ENCODE data around the gene MUC15. TPM values are rescaled to one million over a fixed set of nuclear protein-coding genes. Genes with fewer than 3 reads are reported as not detected.
"Not testable (repeated sequence)": the region's sequence is repeated elsewhere in the genome, so short reads cannot be mapped to it uniquely, and the experiment has no call there.

MUC15 gene
- total RNA-seq, 1 experiment from 2014 or later, result not detected

DNA sequence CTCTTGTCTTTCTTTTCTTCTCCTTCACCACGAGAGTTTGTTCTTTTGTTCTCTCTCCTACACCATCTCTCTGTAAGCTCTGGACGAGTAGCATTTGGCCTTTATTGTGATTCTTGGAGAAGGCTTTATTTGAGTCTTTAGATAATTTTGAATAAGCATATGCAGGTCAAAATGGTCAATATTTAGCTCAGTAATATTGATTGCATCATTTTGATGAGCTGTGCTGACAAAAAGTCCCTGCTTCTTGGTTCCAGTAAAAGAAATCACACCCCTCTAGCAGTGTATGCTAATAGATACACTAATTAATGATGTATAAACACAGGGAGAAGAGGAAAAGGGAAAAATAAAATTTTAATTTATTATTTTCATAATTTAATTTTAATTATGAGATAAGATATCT lies 25.8 kb upstream of the MUC15 start (continued):
- TF ChIP-seq, protein P1, sequence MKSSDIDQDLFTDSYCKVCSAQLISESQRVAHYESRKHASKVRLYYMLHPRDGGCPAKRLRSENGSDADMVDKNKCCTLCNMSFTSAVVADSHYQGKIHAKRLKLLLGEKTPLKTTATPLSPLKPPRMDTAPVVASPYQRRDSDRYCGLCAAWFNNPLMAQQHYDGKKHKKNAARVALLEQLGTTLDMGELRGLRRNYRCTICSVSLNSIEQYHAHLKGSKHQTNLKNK (CRISPR knock-in tag; IDR thresholded peaks at IDR 0.05), result no peak

DNA sequence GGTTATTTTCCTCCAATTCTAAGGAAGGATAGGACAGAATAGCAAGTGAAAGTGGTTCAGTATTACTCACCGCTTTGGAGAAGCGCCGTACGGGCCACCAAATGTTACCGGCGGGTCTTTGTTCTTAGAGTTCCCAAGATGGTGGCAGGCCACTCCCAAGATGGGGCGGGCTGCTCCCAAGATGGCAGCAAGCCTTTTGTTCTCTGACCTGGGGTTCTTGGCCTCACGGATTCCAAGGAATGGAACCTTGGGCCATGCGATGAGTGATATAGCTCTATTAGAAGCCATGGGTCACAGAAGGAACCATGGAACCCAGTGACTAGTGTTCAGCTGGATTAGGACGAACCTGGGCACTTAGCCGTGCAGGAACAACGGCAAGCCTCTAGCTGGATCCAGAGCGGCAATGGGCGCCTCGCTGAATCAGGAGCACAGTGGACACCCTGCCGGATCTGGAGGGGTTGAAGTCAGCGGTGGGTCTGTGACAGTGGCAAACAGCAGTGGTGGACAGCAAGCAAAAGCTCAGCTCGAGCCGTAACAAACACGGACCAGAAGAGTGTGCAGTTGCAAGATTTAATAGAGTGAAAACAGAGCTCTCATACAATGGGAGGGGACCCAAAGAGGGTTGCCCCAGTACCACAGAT lies 25.1 kb upstream of the MUC15 start:
- H3K27me3 Mint-ChIP-seq (ENCODE audit: low read depth); POLR2A ChIA-PET; DNase-seq (ENCODE audit: low spot score); H3K9me3 Mint-ChIP-seq; H3K27ac Mint-ChIP-seq; H3K36me3 Mint-ChIP-seq; H3K4me3 Mint-ChIP-seq; CTCF ChIA-PET; ATAC-seq: not testable (repeated sequence)
- peaks cover 10% of the 10 kb centered on the region; the same call in 1 of the 2 replicates for H3K4me1 Mint-ChIP-seq

DNA sequence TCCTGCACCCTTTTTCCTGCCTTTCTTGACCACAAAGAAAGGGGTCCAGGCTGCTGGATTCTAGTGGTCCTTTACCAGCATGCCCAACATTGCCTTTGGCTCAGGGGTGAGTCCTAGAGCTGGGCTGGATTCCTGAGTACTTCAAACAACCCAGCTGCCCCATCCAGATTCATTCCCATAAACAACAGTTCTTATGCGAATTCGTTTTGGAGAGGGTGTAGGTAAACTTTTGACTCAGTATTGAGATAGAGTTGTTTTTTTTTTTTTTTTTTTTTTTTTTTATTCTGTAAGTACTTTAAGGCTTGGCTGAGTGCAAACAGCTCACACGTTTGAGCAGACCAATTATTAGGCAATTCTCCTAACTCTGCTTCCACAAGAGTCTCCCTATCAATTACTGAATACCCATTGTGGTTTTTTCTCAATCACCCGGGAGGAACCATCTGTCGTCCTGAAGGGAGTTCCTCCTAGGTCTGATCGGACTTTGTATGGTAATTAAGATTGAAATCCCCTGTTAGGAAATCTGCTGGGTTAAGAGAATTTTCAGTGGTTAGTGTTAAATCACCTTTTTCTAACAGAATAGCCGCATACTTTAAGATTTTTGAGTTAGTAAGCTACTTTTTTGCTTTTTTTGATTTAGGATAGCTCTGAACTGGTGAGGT lies 23.3 kb upstream of the MUC15 start:
- H3K36me3 Mint-ChIP-seq; H3K4me1 Mint-ChIP-seq; H3K4me3 Mint-ChIP-seq; POLR2A ChIA-PET; H3K27ac Mint-ChIP-seq; CTCF ChIA-PET; DNase-seq (ENCODE audit: low spot score); ATAC-seq; H3K27me3 Mint-ChIP-seq (ENCODE audit: low read depth): not testable (repeated sequence)
- H3K9me3 Mint-ChIP-seq, result peaks cover 19% of the 10 kb centered on the region

DNA sequence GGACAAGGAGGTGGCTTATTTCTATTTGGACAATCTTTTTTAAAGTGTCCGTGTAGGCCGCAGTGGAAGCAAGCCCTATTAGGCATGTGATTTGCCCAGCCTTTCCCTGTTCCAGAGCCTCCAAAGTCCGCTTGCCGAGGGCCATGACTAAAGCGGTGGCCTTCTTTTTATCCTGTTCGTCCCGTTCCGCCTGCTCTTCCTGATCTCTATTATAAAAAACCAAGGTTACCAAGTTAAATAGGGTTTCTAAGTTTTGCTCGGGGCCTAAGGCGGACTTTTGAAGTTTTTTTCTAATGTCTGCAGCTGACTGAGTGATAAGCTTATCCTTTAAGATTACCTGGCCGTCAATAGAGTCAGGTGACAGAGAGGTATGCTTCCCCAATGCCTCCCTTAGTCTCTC lies 21.6 kb upstream of the MUC15 start:
- Mint-ChIP-seq H3K27ac (no peak overlapping the region), H3K4me3 (no peak overlapping the region), H3K4me1 (peaks cover 8% of the 10 kb centered on the region; the same call in 1 of the 2 replicates), H3K36me3 (no peaks in the 10 kb centered on the region; the same call in 1 of the 2 replicates), H3K27me3 (ENCODE audit: low read depth) (no peaks in the 10 kb centered on the region; the same call in 1 of the 2 replicates), H3K9me3 (peaks cover 23% of the 10 kb centered on the region)
- DNase-seq (ENCODE audit: low spot score) (no peak), ATAC-seq (no peak)
- TF ChIP-seq, protein P2, sequence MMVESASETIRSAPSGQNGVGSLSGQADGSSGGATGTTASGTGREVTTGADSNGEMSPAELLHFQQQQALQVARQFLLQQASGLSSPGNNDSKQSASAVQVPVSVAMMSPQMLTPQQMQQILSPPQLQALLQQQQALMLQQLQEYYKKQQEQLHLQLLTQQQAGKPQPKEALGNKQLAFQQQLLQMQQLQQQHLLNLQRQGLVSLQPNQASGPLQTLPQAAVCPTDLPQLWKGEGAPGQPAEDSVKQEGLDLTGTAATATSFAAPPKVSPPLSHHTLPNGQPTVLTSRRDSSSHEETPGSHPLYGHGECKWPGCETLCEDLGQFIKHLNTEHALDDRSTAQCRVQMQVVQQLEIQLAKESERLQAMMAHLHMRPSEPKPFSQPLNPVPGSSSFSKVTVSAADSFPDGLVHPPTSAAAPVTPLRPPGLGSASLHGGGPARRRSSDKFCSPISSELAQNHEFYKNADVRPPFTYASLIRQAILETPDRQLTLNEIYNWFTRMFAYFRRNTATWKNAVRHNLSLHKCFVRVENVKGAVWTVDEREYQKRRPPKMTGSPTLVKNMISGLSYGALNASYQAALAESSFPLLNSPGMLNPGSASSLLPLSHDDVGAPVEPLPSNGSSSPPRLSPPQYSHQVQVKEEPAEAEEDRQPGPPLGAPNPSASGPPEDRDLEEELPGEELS (CRISPR knock-in tag; IDR thresholded peaks at IDR 0.05), result no peak
- TF ChIP-seq TEAD1 (CRISPR knock-in tag; IDR thresholded peaks at IDR 0.05), result no peak
- no peak for TF ChIP-seq NR1H2 (CRISPR knock-in tag; IDR thresholded peaks at IDR 0.05)
- TF ChIP-seq, protein P1 (CRISPR knock-in tag; IDR thresholded peaks at IDR 0.05), result no peak
- POLR2A ChIA-PET, result no interaction called here
- CTCF ChIA-PET, result no interaction called here

DNA sequence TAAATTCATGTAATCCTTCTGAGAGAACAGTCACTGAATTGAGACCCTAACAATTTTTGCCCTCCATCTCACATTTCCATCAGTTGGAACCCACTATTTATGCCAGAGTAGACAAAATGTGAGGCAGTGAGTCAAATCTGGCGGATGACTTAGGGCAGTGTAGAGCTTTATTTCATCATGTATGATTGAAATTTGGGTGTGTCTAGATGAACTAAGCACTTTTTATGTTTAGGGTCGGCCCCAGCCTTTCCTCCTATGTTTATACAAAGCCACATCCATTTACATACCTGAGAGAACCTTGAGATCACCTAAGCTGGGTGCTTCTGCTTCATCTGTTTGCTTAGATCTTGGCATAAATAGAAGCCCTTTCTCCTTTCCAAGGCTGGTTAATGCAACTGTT lies 15.0 kb upstream of the MUC15 start:
- Mint-ChIP-seq H3K27ac (no peak overlapping the region), H3K4me1 (no peaks in the 10 kb centered on the region), H3K9me3 (peaks cover 26% of the 10 kb centered on the region), H3K36me3 (no peaks in the 10 kb centered on the region; the same call in 1 of the 2 replicates), H3K27me3 (ENCODE audit: low read depth) (no peaks in the 10 kb centered on the region), H3K4me3 (no peak overlapping the region)
- ATAC-seq, result no peak
- DNase-seq (ENCODE audit: low spot score), result no peak
- ChIA-PET CTCF (no interaction called here), POLR2A (no interaction called here)
- TF ChIP-seq SMAD4 (CRISPR knock-in tag; IDR thresholded peaks at IDR 0.05), result no peak
- no peak for TF ChIP-seq GRHL2 (CRISPR knock-in tag; IDR thresholded peaks at IDR 0.05; ENCODE audit: insufficient replicate concordance, severe bottlenecking)
- TF ChIP-seq, protein P3, sequence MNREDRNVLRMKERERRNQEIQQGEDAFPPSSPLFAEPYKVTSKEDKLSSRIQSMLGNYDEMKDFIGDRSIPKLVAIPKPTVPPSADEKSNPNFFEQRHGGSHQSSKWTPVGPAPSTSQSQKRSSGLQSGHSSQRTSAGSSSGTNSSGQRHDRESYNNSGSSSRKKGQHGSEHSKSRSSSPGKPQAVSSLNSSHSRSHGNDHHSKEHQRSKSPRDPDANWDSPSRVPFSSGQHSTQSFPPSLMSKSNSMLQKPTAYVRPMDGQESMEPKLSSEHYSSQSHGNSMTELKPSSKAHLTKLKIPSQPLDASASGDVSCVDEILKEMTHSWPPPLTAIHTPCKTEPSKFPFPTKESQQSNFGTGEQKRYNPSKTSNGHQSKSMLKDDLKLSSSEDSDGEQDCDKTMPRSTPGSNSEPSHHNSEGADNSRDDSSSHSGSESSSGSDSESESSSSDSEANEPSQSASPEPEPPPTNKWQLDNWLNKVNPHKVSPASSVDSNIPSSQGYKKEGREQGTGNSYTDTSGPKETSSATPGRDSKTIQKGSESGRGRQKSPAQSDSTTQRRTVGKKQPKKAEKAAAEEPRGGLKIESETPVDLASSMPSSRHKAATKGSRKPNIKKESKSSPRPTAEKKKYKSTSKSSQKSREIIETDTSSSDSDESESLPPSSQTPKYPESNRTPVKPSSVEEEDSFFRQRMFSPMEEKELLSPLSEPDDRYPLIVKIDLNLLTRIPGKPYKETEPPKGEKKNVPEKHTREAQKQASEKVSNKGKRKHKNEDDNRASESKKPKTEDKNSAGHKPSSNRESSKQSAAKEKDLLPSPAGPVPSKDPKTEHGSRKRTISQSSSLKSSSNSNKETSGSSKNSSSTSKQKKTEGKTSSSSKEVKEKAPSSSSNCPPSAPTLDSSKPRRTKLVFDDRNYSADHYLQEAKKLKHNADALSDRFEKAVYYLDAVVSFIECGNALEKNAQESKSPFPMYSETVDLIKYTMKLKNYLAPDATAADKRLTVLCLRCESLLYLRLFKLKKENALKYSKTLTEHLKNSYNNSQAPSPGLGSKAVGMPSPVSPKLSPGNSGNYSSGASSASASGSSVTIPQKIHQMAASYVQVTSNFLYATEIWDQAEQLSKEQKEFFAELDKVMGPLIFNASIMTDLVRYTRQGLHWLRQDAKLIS (CRISPR knock-in tag; IDR thresholded peaks at IDR 0.05; ENCODE audit: borderline replicate concordance), result no peak
- TF ChIP-seq TP53 (CRISPR knock-in tag; IDR thresholded peaks at IDR 0.05), result no peak
- no peak for TF ChIP-seq FOXK1 (CRISPR knock-in tag; IDR thresholded peaks at IDR 0.05)
- no peak for TF ChIP-seq HMGA2 (CRISPR knock-in tag; IDR thresholded peaks at IDR 0.05)
- no peak for TF ChIP-seq ZNF423 (CRISPR knock-in tag; IDR thresholded peaks at IDR 0.05)
- TF ChIP-seq, protein P4, sequence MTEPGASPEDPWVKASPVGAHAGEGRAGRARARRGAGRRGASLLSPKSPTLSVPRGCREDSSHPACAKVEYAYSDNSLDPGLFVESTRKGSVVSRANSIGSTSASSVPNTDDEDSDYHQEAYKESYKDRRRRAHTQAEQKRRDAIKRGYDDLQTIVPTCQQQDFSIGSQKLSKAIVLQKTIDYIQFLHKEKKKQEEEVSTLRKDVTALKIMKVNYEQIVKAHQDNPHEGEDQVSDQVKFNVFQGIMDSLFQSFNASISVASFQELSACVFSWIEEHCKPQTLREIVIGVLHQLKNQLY (CRISPR knock-in tag; IDR thresholded peaks at IDR 0.05), result no peak
- no peak for TF ChIP-seq ZNF263 (CRISPR knock-in tag; IDR thresholded peaks at IDR 0.05; ENCODE audit: low read depth)
- TF ChIP-seq, protein P5, sequence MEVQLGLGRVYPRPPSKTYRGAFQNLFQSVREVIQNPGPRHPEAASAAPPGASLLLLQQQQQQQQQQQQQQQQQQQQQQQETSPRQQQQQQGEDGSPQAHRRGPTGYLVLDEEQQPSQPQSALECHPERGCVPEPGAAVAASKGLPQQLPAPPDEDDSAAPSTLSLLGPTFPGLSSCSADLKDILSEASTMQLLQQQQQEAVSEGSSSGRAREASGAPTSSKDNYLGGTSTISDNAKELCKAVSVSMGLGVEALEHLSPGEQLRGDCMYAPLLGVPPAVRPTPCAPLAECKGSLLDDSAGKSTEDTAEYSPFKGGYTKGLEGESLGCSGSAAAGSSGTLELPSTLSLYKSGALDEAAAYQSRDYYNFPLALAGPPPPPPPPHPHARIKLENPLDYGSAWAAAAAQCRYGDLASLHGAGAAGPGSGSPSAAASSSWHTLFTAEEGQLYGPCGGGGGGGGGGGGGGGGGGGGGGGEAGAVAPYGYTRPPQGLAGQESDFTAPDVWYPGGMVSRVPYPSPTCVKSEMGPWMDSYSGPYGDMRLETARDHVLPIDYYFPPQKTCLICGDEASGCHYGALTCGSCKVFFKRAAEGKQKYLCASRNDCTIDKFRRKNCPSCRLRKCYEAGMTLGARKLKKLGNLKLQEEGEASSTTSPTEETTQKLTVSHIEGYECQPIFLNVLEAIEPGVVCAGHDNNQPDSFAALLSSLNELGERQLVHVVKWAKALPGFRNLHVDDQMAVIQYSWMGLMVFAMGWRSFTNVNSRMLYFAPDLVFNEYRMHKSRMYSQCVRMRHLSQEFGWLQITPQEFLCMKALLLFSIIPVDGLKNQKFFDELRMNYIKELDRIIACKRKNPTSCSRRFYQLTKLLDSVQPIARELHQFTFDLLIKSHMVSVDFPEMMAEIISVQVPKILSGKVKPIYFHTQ (CRISPR knock-in tag; IDR thresholded peaks at IDR 0.05), result no peak
- no peak for TF ChIP-seq JUN (CRISPR knock-in tag; IDR thresholded peaks at IDR 0.05)
